Glutamatergic neuron (in vitro differentiated cells): ENCODE results near the gene SAP25. TPM values are rescaled to one million over a fixed set of nuclear protein-coding genes. Genes with fewer than 3 reads are reported as not detected.
"Not testable (repeated sequence)": the region's sequence is repeated elsewhere in the genome, so short reads cannot be mapped to it uniquely, and the experiment has no call there.

Experiments
- DNase-seq: peaks from one replicate; pipeline ENCODE4 v3.0.0; 2022
- H3K27ac Mint-ChIP-seq: one replicate; pipeline ENCODE4 v1.8.0; 2020; ENCODE audit warnings: mild to moderate bottlenecking, mixed read lengths, inconsistent platforms; ENCODE audit not compliant: unreplicated experiment
- H3K27me3 Mint-ChIP-seq: one replicate; pipeline ENCODE4 v1.8.0; 2020; ENCODE audit warnings: mild to moderate bottlenecking, moderate library complexity, mixed read lengths, inconsistent platforms; ENCODE audit not compliant: unreplicated experiment
- H3K36me3 Mint-ChIP-seq: one replicate; pipeline ENCODE4 v1.8.0; 2020; ENCODE audit warnings: mild to moderate bottlenecking, mixed read lengths, inconsistent platforms; ENCODE audit not compliant: unreplicated experiment
- H3K4me1 Mint-ChIP-seq: one replicate; pipeline ENCODE4 v1.8.0; 2020; ENCODE audit warnings: mild to moderate bottlenecking, low read depth, mixed read lengths, inconsistent platforms; ENCODE audit not compliant: unreplicated experiment
- H3K4me3 Mint-ChIP-seq: one replicate; pipeline ENCODE4 v1.8.0; 2020; ENCODE audit warnings: mild to moderate bottlenecking, mixed read lengths, inconsistent platforms; ENCODE audit not compliant: unreplicated experiment
- H3K9me3 Mint-ChIP-seq: one replicate; pipeline ENCODE4 v1.8.0; 2020; ENCODE audit warnings: mild to moderate bottlenecking, moderate library complexity, mixed read lengths, inconsistent platforms; ENCODE audit not compliant: unreplicated experiment
- CTCF ChIP-seq: fragments of 200-600 bp; sonication (generic); IDR thresholded peaks from one replicate; pipeline ENCODE4 v1.5.0; 2021; ENCODE audit not compliant: partially characterized antibody, unreplicated experiment
- total RNA-seq: library from RNA; stranded (reverse); fragmentation: NEBNext Ultra II Directional; extraction: Animal tissue kit (Norgen Biotek cat#: 25700); gene quantifications from one replicate; pipeline ENCODE4 v1.2.1, GENCODE V29; 2021; ENCODE audit not compliant: unreplicated experiment

Gene SAP25
- total RNA-seq, 1 donor from 2014 or later: 8.0 TPM

GRCh38 chr7:100544386-100544785, 29.3 kb downstream of the SAP25 start:
- Mint-ChIP-seq H3K4me1 (no peaks in the 10 kb centered on the region), H3K9me3 (no peaks in the 10 kb centered on the region)

GRCh38 chr7:100543586-100543985, 30.1 kb downstream of the SAP25 start:
- Mint-ChIP-seq H3K4me3 (no peak overlapping the region), H3K9me3 (no peaks in the 10 kb centered on the region), H3K27me3 (no peaks in the 10 kb centered on the region), H3K27ac (no peak overlapping the region), H3K4me1 (no peaks in the 10 kb centered on the region), H3K36me3 (no peaks in the 10 kb centered on the region)
- DNase-seq: no peak
- TF ChIP-seq CTCF: no peak

More at GRCh38 chr7:100544386-100544785, 29.3 kb downstream of the SAP25 start:
- Mint-ChIP-seq H3K27ac (no peak overlapping the region), H3K36me3 (no peaks in the 10 kb centered on the region), H3K4me3 (no peak overlapping the region), H3K27me3 (no peaks in the 10 kb centered on the region)
- no peak for TF ChIP-seq CTCF
- no peak for DNase-seq

GRCh38 chr7:100541309-100541708, 32.4 kb downstream of the SAP25 start:
- H3K36me3 Mint-ChIP-seq, H3K4me3 Mint-ChIP-seq, DNase-seq, H3K27me3 Mint-ChIP-seq, H3K4me1 Mint-ChIP-seq, H3K27ac Mint-ChIP-seq, H3K9me3 Mint-ChIP-seq: not testable (repeated sequence)

- peak overlapping the region; percentile 87 for H3K4me3 Mint-ChIP-seq
- peaks cover 3% of the 10 kb centered on the region for H3K27me3 Mint-ChIP-seq
- H3K27ac Mint-ChIP-seq: no peak overlapping the region
- no peaks in the 10 kb centered on the region for H3K4me1 Mint-ChIP-seq
- TF ChIP-seq CTCF: no peak
- no peak for DNase-seq
- H3K9me3 Mint-ChIP-seq: peaks cover 2% of the 10 kb centered on the region
- no peaks in the 10 kb centered on the region for H3K36me3 Mint-ChIP-seq
Measured at GRCh38 chr7:100540073-100540723, 33.5 kb downstream of the SAP25 start.

GRCh38 chr7:100539436-100540006, 34.2 kb downstream of the SAP25 start:
- no peak for TF ChIP-seq CTCF
- DNase-seq: peak; percentile 45
- peak overlapping the region; percentile 87 for H3K4me3 Mint-ChIP-seq
- peaks cover 3% of the 10 kb centered on the region for H3K27me3 Mint-ChIP-seq
- H3K27ac Mint-ChIP-seq: no peak overlapping the region
- H3K9me3 Mint-ChIP-seq: peaks cover 2% of the 10 kb centered on the region
- H3K36me3 Mint-ChIP-seq: no peaks in the 10 kb centered on the region
- H3K4me1 Mint-ChIP-seq: no peaks in the 10 kb centered on the region
